Measurements from ENCODE around the gene FAM193B. TPM values are rescaled to one million over a fixed set of nuclear protein-coding genes. Genes with fewer than 3 reads are reported as not detected.

Gene FAM193B
- total and polyA plus RNA-seq, 9 of the 15 experiments (the other 6 are each of a cell fraction or from before 2014, with no cell fraction given) = 4.4 to 76.4 (median 37.3) TPM

- peak; percentile 88 for TF ChIP-seq REST (IDR thresholded peaks at IDR 0.05; ENCODE audit: borderline replicate concordance)
- no peak for TF ChIP-seq REST (CRISPR knock-in tag; IDR thresholded peaks at IDR 0.05; ENCODE audit: low read depth)
- TF ChIP-seq CBX8 (IDR thresholded peaks at IDR 0.05; ENCODE audit: borderline replicate concordance, extremely low read depth, low read depth, low read length, poor library complexity, severe bottlenecking) = no peak
- TF ChIP-seq BRD4 (IDR thresholded peaks at IDR 0.05) = no peak
- TF ChIP-seq ZFX (CRISPR knock-in tag; IDR thresholded peaks at IDR 0.05) = peak; percentile 53; the same call in 1 of the 2 replicates
- TF ChIP-seq PHB2 (IDR thresholded peaks at IDR 0.05; ENCODE audit: low read depth) = no peak
- peak; percentile 40 for TF ChIP-seq CXXC5 (CRISPR knock-in tag; IDR thresholded peaks at IDR 0.05)
- TF ChIP-seq TFAP4 (CRISPR knock-in tag; IDR thresholded peaks at IDR 0.05; ENCODE audit: borderline replicate concordance) = peak; percentile 61; the same call in 1 of the 2 replicates
- TF ChIP-seq CCNT2 (IDR thresholded peaks at IDR 0.05; ENCODE audit: borderline replicate concordance, extremely low read depth, insufficient read length, low read depth, low read length) = no peak
- TF ChIP-seq ZNF263 (CRISPR knock-in tag; IDR thresholded peaks at IDR 0.05; ENCODE audit: borderline replicate concordance) = 0 out of 2 replicates have a peak, but pooled peaks have one; percentile 49
- TF ChIP-seq SP1 (CRISPR knock-in tag; IDR thresholded peaks at IDR 0.05) = 0 out of 2 replicates have a peak, but pooled peaks have one; percentile 49
- TF ChIP-seq, protein P1, sequence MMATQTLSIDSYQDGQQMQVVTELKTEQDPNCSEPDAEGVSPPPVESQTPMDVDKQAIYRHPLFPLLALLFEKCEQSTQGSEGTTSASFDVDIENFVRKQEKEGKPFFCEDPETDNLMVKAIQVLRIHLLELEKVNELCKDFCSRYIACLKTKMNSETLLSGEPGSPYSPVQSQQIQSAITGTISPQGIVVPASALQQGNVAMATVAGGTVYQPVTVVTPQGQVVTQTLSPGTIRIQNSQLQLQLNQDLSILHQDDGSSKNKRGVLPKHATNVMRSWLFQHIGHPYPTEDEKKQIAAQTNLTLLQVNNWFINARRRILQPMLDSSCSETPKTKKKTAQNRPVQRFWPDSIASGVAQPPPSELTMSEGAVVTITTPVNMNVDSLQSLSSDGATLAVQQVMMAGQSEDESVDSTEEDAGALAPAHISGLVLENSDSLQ (IDR thresholded peaks at IDR 0.05) = no peak
- peak; percentile 63; the same call in 1 of the 2 replicates for TF ChIP-seq DEAF1 (CRISPR knock-in tag; IDR thresholded peaks at IDR 0.05)
- TF ChIP-seq ZNF717 (CRISPR knock-in tag; IDR thresholded peaks at IDR 0.05) = no peak
- TF ChIP-seq RB1 (IDR thresholded peaks at IDR 0.05; ENCODE audit: low read depth) = peak; percentile 53
Observed at GRCh38 chr5:177500685-177501522, 53.5 kb downstream of the FAM193B start (continued).

Measured in K562 (cell line).